Activated CD8-positive, alpha-beta memory T cell treated with anti-CD3 and anti-CD28 coated beads, Interleukin-2, amount 50 U/mL, for 24 hours (primary cell): ENCODE results near the gene PPP5C.
"Not testable (repeated sequence)": the region's sequence is repeated elsewhere in the genome, so short reads cannot be mapped to it uniquely, and the experiment has no call there.

Source experiments
- DNase-seq: peaks from one replicate; pipeline ENCODE4 v3.0.0-alpha.2; 2020; ENCODE audit errors: extremely low read depth

PPP5C gene

DNA sequence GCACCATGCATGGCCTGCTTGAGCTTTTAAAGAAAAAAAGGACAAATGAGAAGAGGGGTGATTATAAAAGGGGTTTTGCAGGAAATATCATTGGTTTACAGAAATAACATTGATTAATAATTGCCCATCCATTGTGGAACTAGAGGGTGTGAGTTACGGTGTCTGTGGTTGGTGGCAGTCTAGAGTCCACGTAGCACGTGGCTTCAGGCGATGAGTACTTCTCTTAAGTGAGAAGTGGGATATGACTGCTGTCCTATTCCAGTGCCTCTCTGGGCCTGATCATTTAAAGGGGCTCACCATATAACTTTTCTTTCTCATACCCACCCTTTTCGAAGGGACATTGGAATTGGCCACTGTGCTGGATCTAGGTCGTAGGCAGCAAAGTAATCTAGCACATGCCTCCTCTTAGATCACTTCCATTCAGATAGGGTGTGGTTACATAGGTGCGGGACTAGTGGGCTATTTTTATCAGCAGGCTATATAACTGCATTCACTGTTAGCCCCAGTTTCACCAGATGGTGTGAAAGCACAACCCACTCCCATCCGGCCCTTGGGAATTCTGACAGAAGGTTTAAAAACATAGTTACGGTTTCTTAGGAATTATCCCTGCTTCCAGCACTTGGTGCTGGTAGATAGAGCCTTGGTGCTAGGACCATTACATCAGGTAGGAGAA is 19.9 kb downstream of the PPP5C start:
- DNase-seq, result no peak

DNA sequence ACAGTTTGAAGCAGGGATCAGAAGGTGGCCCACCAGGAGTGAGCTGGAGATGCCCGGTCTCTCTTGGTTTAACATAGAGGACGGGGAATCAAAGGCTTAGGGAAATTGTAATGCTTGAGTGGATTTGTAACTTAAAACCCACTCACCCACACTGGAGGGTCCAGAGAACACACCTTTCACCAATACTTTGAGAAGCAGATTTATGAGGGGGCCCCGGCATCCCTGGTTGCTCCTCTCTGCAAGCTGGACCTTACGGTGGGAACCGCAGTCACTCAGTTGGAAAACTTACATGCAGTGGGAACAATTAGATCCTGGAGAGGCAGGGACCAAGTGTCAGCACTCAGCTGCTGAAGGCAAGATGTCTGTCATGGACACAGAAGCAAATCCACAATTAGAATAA is 20.5 kb downstream of the PPP5C start:
- no peak for DNase-seq

DNA sequence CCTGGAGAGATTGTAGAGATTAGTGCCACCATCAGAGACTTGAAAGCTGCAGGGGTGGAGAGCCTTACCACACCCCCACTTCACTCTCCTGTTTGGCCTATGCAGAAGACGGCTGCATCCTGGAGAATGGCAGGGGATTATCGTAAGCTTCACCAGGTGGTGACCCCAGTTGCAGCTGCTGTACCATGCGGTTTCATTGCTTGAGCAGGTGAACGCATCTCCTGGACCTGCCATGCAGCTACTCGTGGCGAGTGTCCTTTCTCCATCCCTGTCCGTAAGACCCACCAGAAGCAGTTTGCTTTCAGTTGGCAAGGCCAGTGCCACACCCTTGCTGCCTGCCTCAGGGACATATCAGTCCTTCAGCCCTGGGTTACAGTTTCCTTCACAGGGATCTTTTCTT is 21.2 kb downstream of the PPP5C start:
- DNase-seq, result no peak

DNA sequence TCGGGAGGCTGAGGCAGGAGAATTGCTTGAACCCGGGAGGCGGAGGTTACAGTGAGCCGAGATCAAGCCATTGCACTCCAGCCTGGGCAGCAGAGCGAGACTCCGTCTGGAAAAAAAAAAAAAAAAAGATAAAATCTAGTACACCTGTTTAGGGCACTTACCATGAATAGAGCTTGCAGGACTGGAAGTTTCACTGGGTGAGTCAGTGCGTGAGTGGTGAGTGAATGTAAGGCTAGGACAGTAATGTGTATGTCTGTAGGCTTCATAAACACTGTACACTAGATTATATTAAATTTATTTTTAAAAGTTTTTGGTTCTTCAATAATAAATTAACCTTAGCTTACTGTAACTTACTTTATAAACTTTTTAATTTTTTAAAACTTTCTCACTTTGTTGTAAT is 22.9 kb downstream of the PPP5C start:
- no peak for DNase-seq

DNA sequence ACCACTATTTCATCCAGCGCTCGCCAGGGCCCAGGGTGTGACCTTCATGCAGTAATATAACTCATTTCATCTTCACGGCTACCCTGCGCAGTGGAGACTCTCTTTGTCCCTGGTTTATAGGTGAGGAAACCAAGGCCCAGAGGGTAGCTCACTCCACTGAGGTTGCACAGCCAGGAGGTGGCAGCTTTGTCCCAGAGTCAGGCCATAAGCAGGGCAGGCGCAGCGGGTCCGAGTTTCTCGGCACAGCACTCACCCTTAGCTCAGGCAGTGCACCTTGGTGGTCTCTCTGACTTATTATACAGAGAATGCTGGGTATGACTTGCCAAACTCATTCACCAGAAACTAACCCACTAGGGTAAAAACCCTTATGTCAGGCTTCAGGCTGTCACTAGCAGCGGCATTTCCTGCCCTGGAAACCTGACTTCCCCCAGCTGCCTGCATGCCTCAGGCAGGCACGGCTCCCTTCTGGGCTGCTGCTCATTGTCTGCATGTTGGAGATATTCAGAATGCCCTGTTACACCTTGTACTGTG is 24.5 kb downstream of the PPP5C start:
- no peak for DNase-seq

DNA sequence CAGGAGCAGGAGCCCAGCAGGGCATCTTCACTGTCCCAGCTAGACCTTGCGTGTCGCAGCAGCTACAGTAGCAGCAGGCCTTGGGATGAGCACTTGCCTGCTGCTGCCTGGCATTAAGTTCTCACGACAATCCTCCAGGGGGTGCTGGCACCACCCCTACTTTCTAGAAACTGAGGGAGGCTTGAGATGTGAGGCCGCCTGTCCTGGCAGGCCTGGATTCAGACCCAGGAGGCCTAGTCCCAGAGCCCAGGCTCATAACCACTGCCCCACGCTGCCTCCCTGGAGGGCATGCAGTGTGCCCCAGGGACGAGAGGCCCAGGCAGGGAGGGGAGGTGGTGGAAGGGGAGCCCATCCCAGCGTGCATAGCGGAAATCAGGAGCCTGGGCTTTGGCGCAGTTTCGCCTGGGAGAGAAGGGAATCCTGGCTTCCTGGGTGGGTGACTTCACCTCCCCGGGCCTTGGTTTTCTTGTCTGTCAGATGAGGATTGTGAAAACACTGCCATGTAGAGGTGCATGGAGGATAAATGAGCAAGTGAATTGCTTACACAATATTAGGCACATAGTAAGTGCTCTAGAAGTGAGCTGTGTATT is 26.1 kb downstream of the PPP5C start:
- DNase-seq, result no peak

DNA sequence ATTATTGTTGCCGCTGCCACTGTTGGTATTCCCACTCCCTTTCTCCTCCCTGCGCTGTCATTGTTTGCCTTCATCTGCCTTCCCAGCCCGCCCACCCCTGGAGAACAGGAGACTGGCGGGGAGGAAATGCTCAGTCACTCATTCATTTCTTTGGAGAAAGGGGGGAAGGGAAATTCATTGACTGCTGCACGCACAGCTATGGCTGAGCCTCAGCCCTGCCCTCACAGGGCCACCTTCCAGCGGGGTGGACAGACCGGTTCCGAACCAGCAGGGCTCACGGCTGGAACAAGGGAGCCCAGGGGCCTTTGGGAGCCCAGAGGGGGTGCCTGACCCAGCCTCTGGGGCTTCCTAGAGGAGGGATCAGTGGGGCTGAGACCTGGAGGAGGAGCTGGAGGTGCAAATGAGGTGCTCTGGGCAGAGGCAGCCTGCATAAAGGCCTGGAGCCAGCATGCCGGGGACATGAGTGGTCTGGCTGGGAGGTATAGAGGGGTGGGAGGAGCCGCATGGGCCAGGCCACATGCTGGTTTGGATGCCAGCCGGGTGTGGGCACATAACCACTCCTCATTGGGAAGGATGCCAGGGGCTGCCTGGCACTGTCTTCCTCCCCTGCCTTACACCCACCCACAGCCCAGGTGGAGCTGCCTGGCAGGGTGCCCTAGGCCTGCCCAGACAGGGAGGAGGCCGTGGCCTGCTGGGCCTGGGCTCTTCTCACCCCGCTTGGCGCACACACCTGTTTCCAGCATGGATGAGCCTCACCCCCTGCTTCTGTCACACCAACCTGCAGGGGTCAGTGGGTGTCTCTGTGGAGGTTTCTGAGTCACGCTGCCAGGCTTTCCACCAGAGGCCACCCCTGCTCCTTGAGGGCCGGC is 26.8 kb downstream of the PPP5C start:
- DNase-seq, result no peak

DNA sequence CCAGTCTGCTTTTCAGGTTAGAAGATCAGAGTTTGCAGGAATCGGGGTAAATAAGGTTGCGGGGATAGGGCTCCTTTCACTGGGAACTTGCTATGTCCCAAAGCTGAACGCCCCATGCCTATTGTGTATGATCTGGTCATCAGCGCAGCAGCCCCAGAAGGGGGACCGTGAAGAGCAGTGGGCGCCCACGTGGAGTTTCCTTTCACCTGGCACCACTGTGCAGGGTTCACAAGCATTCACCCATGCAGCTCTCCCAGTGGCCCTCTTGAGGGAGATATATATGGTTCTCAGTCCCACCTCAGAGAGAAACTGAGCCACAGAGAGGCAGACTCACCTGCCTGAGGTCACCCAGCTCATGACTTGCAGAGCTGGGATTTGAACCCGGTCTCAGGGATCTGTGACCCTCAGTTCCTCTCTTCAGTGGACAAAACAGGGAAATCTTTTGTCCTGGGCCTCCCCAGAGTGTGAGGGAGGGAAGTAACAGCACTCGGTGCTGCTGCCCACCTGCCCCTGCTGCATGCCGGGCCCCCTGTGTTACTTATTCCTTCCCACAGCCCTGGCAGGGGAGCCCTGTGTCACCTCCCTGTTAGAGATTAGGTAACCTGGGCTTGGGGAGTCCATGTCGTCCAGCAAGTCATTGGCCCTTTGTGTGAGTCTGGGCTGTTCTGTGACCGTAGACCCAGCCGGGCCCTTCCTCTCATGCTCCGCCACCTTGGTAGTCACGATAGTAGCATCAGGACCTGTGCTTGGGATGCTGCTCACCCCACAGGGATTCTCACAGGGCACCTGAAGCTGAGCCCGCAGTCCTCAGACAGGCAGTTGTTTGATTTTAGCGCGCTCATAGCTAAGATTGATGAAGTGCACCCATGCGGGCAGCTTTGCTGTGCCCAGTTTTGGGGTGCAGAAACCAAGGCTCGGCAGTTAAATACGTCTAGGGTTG is 27.9 kb downstream of the PPP5C start:
- no peak for DNase-seq

DNA sequence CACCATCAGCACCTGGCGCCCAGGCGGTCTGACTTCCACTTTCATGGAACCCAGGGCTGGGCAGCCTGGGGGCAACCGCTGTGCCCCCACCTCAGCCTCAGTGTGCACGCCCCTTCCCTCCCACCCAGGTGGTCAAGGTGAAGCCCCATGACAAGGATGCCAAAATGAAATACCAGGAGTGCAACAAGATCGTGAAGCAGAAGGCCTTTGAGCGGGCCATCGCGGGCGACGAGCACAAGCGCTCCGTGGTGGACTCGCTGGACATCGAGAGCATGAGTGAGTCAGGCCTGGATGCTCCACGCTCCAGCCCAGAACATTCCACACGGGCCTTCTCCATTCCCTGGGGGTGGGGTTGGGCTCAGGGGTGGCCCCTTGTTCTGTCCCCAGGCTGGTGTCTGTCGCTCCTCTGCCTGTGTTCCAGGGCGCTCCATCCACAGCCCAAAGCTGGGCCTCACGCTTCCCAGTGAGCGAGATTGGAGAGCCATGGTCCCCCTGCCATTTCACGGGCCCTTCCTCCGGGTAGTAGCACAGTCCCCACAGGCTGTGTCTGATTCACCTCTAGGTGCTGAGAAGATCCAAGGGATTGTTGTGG is 28.7 kb downstream of the PPP5C start:
- not testable (repeated sequence) for DNase-seq

DNA sequence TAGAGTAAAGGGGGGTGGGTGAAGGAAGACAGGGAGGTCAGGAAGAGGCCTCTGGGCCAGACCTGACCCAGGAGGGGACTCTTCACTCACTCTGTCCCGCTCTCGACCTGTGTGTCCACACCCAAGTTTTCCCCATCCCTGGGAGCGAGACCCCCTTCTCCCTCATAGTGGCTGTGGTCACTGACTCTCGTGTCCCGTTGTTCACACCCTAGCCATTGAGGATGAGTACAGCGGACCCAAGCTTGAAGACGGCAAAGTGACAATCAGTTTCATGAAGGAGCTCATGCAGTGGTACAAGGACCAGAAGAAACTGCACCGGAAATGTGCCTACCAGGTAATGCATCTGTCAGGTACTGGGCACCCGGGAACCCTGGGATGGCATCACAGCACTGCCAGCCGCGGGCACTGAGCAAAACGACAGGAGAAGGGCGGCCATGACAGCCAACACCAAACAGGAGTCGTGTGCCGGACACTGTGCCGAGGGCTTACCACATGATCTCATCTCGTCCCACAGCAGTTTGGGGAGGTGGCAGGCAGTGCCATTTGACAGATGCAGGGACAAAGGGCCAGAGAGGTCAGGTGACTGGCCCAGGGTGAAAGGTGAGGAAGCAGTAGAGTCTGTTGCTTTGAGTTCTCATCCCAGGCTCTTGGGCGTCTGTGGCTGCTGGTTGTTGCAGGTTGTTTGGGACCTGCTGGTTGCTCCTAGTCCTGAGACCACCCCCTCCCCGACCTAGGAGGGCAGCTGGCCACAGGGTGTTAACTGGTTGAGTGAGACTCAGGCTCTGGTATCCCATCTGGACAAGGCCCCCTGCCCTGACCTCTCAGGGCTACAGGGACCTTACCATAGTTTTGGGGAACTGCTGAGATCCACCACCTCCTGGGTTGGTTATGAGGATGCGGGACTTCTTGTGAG is 29.6 kb downstream of the PPP5C start:
- DNase-seq, result no peak

DNA sequence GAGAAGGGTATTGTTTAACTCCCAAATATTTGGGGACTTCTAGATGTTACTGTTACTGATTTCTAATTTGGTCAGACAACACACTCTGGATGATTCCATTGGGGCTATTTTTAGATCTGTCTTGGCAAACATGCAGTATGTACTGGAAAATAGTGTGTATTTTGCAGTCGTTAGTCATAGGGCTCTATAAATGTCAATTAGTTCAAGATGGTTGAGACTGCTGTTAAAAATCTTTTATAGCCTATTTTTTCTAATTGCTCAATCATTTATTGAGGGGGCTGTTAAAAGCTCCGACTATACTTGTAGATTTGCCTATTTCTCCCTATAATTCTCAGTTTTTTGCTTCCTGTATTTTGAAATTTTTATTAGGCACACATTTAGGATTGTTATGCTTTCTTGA is 31.4 kb downstream of the PPP5C start:
- no peak for DNase-seq

DNA sequence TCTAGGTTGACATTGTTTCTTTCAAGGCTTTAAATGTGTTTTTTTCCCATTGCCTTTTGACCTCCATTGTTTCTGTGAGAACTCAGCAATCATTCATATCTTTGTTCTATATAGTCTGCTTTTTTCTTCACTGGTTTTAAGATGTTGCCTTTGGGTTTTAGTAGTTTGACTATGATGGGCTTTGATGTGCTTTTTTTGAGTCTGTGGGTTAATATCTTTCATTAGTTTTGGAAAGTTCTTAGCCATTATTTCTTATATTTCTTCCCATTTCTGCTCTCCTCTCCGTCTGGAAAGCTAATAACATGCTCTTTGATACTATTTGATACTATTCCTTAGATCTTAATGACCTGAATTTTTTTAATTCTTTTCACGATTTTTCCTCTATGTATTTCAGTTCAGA is 33.8 kb downstream of the PPP5C start:
- no peak for DNase-seq

DNA sequence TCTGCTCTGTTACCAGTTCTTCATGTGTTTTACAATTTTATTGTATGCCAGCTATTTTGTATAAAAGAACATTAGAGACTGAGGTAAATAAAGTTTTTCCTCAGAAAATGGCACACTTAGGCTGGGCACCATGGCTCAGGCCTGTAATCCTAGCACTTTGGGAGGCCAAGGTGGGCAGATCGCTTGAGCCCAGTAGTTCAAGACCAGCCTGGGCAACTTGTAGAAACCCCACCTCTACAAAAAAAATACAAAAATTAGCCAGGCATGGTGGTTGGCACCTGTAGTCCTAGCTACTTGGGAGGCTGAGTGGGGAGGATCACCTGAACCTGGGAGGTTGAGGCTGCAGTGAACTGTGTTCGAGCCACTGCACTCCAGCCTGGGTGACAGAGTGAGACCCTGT is 34.5 kb downstream of the PPP5C start:
- DNase-seq, result no peak

DNA sequence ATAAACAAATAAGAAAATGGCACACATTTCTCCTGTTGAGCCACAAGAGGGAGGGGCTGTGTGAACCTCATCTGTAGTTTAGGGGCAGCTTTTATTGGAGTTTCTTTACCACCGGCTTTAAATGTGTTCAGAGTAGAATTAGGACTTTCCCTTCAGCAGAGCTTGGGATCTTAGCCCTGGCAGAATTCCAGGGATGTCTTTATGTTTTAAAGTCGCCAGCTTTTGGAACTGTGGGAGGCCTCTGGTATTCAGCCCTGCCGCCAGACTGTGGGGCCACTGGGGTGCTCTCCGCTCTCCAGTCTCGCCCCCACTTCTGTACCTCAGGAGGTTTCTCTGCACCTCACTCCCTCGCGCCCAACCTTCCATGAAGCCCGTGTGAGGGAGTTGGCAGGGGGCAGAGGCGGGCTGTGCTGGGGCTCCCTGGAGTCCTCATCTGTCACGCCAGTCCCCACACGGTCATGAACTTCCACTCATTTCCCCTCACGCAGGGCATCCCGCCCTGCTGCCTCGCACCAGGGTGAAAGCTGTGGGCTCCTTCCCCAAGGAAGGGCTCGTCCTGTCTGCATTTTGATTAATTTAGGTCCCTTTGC is 35.0 kb downstream of the PPP5C start:
- DNase-seq, result no peak

DNA sequence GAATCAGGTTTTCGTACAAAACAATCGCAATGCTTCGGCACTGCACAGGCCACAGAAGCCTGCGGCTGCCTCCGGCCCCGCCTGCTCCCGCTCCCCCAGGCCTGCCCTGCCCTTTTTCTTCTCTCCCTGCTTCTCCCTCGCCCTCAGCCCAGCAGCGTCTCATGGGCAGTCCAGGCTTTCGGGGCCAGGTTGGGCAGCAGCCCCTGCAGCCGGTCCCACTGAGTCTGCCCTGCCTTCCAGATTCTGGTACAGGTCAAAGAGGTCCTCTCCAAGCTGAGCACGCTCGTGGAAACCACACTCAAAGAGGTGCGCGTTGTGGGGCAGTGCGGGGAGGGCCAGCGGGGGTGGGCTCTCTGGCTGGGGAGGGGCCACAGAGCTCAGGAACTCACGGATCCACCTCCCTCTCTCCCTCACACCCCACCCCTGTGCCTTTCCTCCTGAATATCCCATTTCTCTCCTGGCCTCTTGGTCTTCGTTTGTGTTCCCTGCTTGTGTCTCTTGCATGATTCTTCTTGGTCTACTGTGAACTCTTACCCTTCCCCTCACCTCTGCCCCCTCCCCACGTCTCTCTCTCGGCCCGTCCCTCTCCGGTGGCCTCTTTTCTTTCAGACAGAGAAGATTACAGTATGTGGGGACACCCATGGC is 36.4 kb downstream of the PPP5C start:
- DNase-seq, result no peak

DNA sequence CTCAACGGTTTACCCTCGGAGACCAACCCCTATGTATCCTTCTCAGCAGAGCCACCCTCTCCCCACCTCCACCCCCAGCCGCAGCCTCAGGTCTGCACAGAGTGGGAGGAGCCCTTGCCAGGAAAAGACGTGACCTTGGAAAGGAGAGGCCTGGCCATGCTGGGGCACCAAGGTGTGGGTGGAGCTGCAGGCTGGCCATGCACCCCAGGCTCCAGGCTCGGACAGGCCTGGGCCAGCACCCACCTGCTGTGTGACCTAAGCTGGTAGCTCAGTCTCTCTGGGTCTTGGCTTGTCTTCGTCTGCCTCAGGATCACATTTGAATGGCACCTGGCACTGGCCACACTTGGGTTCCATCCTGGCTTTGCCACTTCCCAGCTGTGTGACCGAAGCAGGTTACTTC is 37.0 kb downstream of the PPP5C start:
- DNase-seq, result no peak

DNA sequence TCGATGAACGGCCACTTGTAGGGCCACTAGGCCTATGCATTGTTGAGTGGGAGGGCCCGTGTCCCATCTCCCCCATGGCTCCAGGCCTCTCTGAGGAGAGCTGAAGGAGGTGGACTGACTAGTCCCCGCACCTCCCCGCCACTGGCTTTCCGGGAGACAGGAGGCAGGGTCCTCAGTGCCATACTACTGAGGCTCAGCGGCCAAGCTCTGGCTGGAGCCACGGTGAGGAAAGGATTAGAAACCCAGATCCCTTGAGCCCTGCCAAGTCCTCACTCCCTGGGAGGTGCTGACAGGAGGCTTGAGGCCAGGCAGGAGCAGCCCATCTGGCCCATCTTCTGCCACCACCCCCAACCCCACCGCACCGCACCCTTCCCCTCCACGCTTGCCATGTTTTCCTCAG is 37.5 kb downstream of the PPP5C start:
- DNase-seq, result no peak

DNA sequence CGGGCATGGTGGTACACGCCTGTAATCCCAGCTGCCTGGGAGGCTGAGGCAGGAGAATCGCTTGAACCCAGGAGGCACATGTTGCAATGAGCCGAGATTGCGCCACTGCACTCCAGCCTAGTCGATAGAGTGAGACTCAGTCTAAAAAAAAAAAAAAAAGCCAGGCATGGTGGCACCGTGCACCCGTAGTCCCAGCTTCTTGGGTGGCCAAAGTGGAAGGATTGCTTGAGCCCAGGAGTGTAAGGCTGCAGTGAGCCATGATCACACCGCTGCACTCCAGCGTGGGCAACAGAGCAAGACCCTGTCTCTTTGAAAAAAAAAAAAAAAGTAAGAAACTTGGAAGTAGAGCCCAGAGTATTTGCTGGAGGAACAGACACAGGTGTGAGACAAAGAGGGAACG is 38.7 kb downstream of the PPP5C start:
- no peak for DNase-seq

DNA sequence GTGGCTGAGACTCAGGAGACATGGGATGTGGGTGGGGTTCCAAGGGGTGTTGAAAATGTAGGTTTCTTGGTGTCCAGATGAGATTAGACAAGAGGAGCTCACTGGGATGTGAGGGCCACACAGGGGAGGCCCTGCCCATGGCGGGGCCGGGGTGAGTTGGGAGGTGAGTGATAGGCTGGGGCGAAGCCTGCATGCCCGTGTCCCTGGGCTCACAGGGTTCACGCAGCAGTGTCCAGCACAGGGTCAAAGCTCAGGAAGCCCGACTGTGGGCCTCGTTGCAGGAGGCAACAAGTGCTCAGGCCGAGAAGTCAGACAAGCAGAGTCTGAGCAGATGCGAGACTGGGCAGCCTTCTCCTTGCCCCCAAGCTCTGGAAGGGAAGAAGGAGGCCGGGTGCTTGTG is 39.3 kb downstream of the PPP5C start:
- DNase-seq, result no peak
